ACC112 (cell line): ENCODE data around the gene KCTD11.

Source experiments
- H2AFZ ChIP-seq: fragments of 200-600 bp; sonication (generic); one replicate; pipeline ENCODE4 v1.6.0; 2017; ENCODE audit warnings: antibody characterized with exemption, low read length; ENCODE audit not compliant: unreplicated experiment
- H3K27ac ChIP-seq: fragments of 200-600 bp; sonication (generic); 2 replicates; pipeline ENCODE4 v1.5.1; 2014; ENCODE audit warnings: low read depth, mild to moderate bottlenecking, antibody characterized with exemption, low read length, moderate library complexity
- H3K27me3 ChIP-seq: fragments of 200-600 bp; sonication (generic); 2 replicates; pipeline ENCODE4 v1.6.1; 2014; ENCODE audit warnings: mild to moderate bottlenecking, antibody characterized with exemption, low read length, moderate library complexity, mixed read lengths; ENCODE audit not compliant: insufficient read depth
- H3K36me3 ChIP-seq: fragments of 200-600 bp; sonication (generic); 2 replicates; pipeline ENCODE4 v1.6.1; 2016; ENCODE audit warnings: mild to moderate bottlenecking, antibody characterized with exemption, low read length, moderate library complexity, mixed read lengths; ENCODE audit not compliant: insufficient read depth
- H3K4me1 ChIP-seq: fragments of 200-600 bp; sonication (generic); one replicate; pipeline ENCODE4 v1.6.1; 2016; ENCODE audit warnings: low read length, mixed read lengths; ENCODE audit not compliant: insufficient read depth, unreplicated experiment, control insufficient read depth
- H3K4me3 ChIP-seq: fragments of 200-600 bp; sonication (generic); 2 replicates; pipeline ENCODE4 v1.5.1; 2014; ENCODE audit warnings: mild to moderate bottlenecking, low read depth, low read length
- H3K79me2 ChIP-seq: fragments of 200-600 bp; sonication (generic); one replicate; pipeline ENCODE4 v1.6.0; 2016; ENCODE audit warnings: low read length; ENCODE audit not compliant: control insufficient read depth, unreplicated experiment, insufficient read depth

KCTD11 gene

GRCh38 chr17:7323731-7324437, 28.1 kb upstream of the KCTD11 start:
- H3K36me3 ChIP-seq, result peaks cover 21% of the 10 kb centered on the region; the same call in 1 of the 2 replicates
- peaks cover 10% of the 10 kb centered on the region for H3K4me1 ChIP-seq
- no peaks in the 10 kb centered on the region for H3K27me3 ChIP-seq
- peaks cover 15% of the 10 kb centered on the region for H3K79me2 ChIP-seq
- no peak overlapping the region for H2AFZ ChIP-seq
- no peak overlapping the region for H3K4me3 ChIP-seq
- H3K27ac ChIP-seq, result no peak overlapping the region

- H3K4me3 ChIP-seq, result no peak overlapping the region
- H3K79me2 ChIP-seq, result peaks cover 15% of the 10 kb centered on the region
- H3K36me3 ChIP-seq, result peaks cover 21% of the 10 kb centered on the region; the same call in 1 of the 2 replicates
- H3K27ac ChIP-seq, result no peak overlapping the region
- no peak overlapping the region for H2AFZ ChIP-seq
- H3K4me1 ChIP-seq, result peaks cover 10% of the 10 kb centered on the region
- no peaks in the 10 kb centered on the region for H3K27me3 ChIP-seq
These were observed 27.6 kb upstream of the KCTD11 start for GRCh38 chr17:7324438-7324779.

- Histone ChIP-seq H2AFZ (no peak overlapping the region), H3K4me3 (no peak overlapping the region), H3K27me3 (no peaks in the 10 kb centered on the region), H3K4me1 (peaks cover 10% of the 10 kb centered on the region), H3K79me2 (peaks cover 15% of the 10 kb centered on the region), H3K27ac (no peak overlapping the region), H3K36me3 (peaks cover 21% of the 10 kb centered on the region; the same call in 1 of the 2 replicates)
These were observed 26.9 kb upstream of the KCTD11 start for GRCh38 chr17:7325031-7325528.

DNA sequence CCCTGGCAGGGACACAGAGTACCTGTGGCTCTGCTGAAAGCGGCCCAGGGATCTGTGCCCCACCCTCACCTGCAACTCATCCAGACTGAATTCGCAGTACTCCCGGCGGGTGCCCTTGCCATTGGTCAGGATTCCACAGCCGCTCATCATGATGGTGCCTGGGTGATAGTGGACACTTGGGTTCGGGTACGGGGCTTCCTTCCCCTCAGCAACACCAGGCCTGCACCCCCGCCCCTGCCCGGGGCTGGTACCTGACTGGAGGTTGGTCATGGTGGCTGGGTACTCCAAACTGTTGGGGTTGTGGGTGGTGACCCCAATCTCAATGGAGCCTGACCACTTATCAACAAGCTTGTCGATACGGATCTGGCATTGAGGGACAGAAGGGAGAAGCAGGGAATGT, 25.8 kb upstream of the KCTD11 start:
- H3K27ac ChIP-seq, result no peak overlapping the region
- H3K36me3 ChIP-seq, result peaks cover 16% of the 10 kb centered on the region; the same call in 1 of the 2 replicates
- peaks cover 15% of the 10 kb centered on the region for H3K79me2 ChIP-seq
- H3K27me3 ChIP-seq, result no peaks in the 10 kb centered on the region
- H2AFZ ChIP-seq, result no peak overlapping the region
- H3K4me3 ChIP-seq, result no peak overlapping the region
- H3K4me1 ChIP-seq, result peaks cover 16% of the 10 kb centered on the region

DNA sequence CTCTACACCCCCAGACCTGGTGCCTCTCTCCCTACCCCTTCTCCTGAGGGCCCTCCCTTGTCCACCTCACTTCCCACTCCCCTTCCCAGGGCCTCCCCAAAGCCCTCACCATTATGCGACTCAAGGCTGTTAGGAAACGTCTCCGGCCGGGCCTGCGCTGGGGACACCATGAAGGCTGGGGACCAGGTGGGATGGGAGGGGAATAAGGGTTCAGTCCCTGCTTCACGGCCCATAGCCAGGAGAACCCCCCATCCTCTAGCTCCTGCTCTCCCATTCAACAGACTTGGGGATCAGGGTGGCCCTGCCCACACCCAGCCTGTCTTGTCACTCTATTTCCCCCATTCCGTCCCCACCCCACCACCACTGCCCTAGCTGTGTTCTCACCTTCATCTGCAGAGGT, 24.9 kb upstream of the KCTD11 start:
- Histone ChIP-seq H3K4me1 (peaks cover 16% of the 10 kb centered on the region), H3K27me3 (no peaks in the 10 kb centered on the region), H3K4me3 (no peak overlapping the region), H2AFZ (no peak overlapping the region), H3K27ac (no peak overlapping the region), H3K36me3 (peaks cover 13% of the 10 kb centered on the region; the same call in 1 of the 2 replicates), H3K79me2 (peaks cover 15% of the 10 kb centered on the region)

DNA sequence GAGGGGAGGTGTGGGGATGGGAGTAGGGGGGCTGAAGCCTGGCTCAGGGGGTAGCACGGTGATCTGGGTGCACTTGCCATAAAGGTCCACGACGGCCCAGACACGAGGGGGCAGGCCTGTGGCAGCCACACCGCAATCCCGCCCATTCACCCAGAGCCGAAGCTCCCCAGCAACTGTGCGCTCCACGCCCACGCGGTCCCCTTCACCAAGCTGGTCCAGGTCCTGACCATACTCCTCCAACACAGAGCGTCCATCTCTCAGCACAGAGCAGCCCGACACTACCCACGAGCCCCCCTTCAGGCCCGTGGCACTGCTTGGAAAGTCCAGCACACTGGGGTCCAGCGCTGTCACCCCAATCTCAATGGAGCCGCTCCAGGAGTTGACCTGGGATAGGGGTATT, 24.5 kb upstream of the KCTD11 start:
- H2AFZ ChIP-seq, result no peak overlapping the region
- peaks cover 15% of the 10 kb centered on the region for H3K79me2 ChIP-seq
- no peak overlapping the region for H3K27ac ChIP-seq
- H3K4me1 ChIP-seq, result peaks cover 16% of the 10 kb centered on the region
- no peak overlapping the region for H3K4me3 ChIP-seq
- H3K36me3 ChIP-seq, result peaks cover 11% of the 10 kb centered on the region; the same call in 1 of the 2 replicates
- H3K27me3 ChIP-seq, result no peaks in the 10 kb centered on the region

- H3K27ac ChIP-seq, result no peak overlapping the region
- H3K36me3 ChIP-seq, result peaks cover 6% of the 10 kb centered on the region; the same call in 1 of the 2 replicates
- peaks cover 15% of the 10 kb centered on the region for H3K79me2 ChIP-seq
- no peak overlapping the region for H2AFZ ChIP-seq
- peak overlapping the region; percentile 96 for H3K4me3 ChIP-seq
- peaks cover 16% of the 10 kb centered on the region for H3K4me1 ChIP-seq
- no peaks in the 10 kb centered on the region for H3K27me3 ChIP-seq
These were observed 24.0 kb upstream of the KCTD11 start for GRCh38 chr17:7328009-7328408.

GRCh38 chr17:7328840-7329373, 23.1 kb upstream of the KCTD11 start, which contains the start of gene NEURL4:
NEURL4 (minus strand) TSS chr17:7329335; CDS start chr17:7329312, 23 bp downstream.
- peak within 1 kb of the TSS; percentile 96 for H3K4me3 ChIP-seq
- peak within 1 kb of the TSS; percentile 95 for H2AFZ ChIP-seq

GRCh38 chr17:7329374-7329996, 22.5 kb upstream of the KCTD11 start:
- H2AFZ ChIP-seq, result peak overlapping the region; percentile 89
- H3K4me1 ChIP-seq, result peaks cover 16% of the 10 kb centered on the region
- H3K79me2 ChIP-seq, result peaks cover 15% of the 10 kb centered on the region
- H3K4me3 ChIP-seq, result peak overlapping the region; percentile 96
- H3K27me3 ChIP-seq, result no peaks in the 10 kb centered on the region
- peak overlapping the region; percentile 79 for H3K27ac ChIP-seq
- no peaks in the 10 kb centered on the region; the same call in 1 of the 2 replicates for H3K36me3 ChIP-seq

More at GRCh38 chr17:7328840-7329373, 23.1 kb upstream of the KCTD11 start, which contains the start of gene NEURL4:
- H3K79me2 ChIP-seq, result peaks cover 15% of the 10 kb centered on the region
- peak within 1 kb of the TSS; percentile 79 for H3K27ac ChIP-seq
- H3K4me1 ChIP-seq, result peaks cover 16% of the 10 kb centered on the region
- H3K36me3 ChIP-seq, result no peaks in the 10 kb centered on the region; the same call in 1 of the 2 replicates
- H3K27me3 ChIP-seq, result no peaks in the 10 kb centered on the region

DNA sequence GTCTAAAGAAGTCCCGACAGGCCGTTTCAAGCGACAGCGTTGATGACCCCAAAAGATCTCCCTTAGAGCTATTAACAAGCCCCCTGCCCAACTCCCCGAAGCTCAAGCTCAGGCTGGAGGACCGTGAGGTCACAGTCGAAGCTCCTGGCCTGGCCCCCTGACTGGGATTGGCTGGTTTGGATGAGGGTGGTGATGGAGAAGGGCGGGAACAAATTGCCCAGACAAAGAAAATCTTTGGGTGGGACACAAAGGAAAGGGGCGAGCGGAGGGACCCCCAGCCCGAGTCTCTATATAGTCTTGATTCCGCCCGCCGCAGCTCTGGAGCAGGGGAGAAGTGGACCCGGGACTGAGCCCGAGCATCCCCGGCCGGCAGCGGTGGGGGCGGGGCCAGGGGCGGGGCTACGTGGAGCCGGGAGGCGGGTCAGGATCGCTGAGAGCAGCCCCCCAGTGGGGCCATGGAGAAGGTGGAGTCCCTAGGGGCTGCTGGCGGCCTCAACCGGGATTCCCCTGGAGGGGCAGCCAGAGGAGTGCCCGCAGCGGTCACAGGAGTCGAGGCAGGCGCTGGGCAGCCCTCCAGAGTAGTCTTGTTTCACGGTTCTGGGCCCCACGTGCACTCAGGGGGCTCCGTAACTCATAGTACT, 21.8 kb upstream of the KCTD11 start:
- Histone ChIP-seq H3K36me3 (no peaks in the 10 kb centered on the region; the same call in 1 of the 2 replicates), H3K27me3 (no peaks in the 10 kb centered on the region), H3K4me1 (peaks cover 16% of the 10 kb centered on the region), H3K79me2 (peaks cover 15% of the 10 kb centered on the region), H3K27ac (peak overlapping the region; percentile 79), H2AFZ (peak overlapping the region; percentile 95), H3K4me3 (peak overlapping the region; percentile 96)
